GM21526 (cell line): ENCODE measurements around the gene TSSK2.
"Not testable (repeated sequence)": the region's sequence is repeated elsewhere in the genome, so short reads cannot be mapped to it uniquely, and the experiment has no call there.

Experiments
- ATAC-seq: cut with Tn5 transposase; IDR thresholded peaks from one replicate; pipeline ENCODE4 v1.9.1; 2021; ENCODE audit warnings: moderate library complexity; ENCODE audit not compliant: unreplicated experiment, low FRiP score

Gene TSSK2

DNA sequence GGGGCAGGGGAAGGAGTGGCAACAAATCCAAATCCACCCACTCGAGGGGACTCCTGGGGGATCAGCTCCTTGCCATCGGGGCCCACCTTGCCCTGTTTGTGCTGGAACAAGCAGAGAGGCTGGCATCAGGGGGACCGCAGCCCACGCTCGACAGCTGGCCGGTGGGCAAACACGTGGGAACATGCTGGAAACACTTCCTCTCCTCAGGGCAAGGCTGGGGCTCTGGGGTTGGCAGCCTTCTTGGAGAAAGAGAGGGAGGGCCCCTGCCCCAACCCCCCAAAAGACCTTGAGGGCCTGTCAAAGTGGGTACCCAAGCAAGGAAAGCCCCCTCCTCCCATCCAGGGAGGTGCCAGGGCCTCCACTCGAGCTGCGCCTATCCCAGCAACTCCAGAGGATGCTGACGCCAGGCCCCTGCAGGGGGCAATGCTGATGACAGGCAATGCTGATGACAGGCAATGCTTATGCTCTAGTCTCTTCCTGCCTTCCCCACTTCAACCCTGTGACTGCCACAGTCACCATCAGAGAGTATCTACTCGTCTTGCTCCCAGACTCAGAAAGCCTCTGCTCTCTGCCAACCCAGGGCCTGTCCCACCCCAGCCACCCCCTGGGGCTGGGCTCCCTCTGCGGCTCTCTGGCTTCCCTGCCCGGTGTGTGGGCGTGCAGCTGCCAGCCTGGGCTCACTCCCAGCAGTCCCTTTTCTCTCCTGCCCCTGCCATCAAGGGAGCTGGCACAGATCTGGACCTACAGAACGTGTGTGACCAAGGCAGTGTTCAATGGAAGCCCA lies 7.3 kb downstream of the TSSK2 start:
- ATAC-seq = no peak

DNA sequence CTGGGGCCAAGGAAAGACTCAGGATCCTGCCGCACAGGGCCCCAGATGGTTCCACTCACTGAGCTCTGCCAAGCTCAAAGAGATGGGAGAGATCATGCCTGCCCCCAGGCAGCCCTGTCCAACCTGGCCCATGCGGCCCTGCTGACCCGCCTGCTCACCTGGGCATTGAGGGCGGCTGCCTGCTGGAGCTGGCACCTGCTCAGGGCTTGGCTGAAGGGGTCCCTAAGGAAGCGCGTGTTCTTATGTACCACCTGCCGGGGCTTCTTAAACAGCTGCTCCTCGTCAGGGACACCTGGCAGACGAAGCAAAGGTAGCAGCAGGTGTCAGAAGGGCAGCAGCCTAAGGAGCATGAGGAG lies 7.9 kb downstream of the TSSK2 start:
- ATAC-seq = no peak

DNA sequence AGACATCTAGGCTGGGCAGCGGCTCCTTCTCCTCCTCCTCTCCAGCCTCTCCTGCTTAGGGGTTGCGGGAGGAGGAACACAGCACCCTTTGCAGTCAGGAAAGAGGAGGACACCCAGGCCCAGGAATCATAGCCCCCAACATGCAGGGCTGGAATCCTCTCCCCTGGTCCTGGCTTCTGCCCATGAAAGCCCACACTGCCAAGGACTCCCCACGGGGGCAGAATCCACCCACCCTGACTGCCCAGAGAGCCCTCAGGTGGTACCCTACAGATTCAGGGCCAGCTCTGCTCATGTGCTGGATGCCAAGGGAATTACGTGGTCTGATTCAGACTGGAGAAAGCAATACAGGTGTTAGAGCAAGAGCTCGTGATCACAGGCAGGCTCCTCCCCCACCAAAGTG lies 8.9 kb downstream of the TSSK2 start:
- ATAC-seq = no peak

DNA sequence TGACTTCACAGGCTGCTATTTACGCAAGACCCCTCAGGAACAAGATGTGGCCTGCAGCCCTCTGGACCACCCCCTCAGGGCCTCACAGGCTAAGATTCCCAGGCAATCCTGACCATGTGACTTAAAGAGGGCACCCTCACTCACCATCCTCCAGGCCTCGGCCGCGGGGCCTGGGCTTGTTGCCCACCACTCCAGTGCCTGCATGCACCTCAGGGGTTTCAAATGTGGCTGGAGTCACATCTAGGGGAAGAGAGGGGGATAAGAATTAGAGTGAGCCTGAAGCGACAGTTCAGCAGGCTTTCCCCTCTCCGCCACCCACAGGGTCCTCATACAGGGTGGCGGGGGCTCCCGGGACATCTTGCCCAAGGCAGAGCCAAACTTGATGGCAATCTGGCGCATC lies 11.3 kb downstream of the TSSK2 start:
- no peak for ATAC-seq

DNA sequence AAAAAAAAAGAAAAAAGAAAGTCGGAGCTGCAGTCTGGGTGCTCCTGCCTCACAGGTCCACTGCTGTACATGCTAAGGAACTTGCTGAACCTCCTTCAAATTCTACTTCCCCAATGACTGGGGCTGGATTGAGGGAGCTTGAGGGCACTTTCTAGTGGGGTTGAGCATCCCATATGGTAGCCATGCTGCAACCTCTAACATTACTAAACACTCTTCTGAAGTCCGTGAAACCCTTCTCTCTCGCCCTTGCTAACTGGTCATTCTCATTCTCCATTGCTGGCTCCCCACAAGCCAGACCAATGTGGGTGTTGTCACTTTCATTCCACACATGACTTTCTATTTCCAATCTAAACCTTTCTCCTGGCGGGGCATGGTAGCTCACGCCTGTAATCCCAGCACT lies 12.1 kb downstream of the TSSK2 start:
- no peak for ATAC-seq

DNA sequence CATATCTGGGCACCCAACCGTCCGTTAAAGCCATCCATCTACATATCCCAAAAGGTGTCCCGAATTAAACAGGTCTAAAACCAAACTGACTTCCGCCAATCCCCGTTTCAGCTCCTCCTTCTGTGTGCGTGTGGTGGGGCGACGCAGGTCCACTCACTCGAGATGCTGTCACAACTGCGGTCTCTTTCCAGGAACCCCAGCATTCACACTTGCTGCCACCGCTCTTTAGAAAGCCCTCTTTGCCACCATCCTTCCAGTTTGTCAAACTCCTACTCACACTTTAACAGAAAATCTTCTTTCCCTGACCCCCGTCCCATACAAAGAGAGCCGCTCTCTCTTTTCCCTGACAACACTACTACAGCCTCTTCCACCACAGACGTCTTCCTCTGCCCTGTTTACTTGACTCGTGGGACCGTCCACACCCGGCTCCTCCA lies 12.9 kb downstream of the TSSK2 start:
- no peak for ATAC-seq

DNA sequence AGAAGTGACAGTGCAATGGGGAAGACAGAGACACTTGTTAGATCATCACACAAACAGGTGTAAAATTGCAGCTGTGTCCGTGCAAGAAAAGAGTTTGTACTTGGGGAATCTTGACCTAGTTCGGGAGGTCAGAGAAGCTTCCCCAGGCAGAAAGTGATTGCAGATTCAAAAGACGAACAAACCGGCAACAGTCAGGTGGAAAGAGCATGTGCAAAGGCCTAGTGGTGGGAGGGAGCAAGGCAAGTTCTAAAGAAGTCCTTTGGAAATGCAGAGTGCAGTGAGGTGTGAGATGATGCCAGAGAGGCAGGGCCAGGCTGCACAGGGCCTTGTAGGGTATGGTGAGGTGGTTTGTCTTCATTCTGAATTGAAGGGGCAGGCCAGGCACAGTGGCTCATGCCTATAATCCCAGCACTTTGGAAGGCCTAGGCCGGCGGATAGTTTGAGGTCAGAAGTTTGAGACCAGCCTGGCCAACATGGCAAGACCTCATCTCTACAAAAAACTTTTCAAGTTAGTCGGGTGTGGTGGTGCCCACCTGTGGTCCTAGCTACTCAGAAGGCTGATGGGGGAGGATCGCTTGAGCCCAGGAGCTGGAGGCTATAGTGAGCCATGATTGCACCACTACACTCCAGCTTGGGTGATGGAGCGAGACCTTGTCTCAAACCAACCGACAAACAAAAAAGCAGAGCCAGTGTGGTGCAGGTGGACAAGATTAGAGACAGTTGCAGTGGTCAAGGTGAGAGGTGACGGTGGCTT lies 15.3 kb downstream of the TSSK2 start:
- no peak for ATAC-seq

DNA sequence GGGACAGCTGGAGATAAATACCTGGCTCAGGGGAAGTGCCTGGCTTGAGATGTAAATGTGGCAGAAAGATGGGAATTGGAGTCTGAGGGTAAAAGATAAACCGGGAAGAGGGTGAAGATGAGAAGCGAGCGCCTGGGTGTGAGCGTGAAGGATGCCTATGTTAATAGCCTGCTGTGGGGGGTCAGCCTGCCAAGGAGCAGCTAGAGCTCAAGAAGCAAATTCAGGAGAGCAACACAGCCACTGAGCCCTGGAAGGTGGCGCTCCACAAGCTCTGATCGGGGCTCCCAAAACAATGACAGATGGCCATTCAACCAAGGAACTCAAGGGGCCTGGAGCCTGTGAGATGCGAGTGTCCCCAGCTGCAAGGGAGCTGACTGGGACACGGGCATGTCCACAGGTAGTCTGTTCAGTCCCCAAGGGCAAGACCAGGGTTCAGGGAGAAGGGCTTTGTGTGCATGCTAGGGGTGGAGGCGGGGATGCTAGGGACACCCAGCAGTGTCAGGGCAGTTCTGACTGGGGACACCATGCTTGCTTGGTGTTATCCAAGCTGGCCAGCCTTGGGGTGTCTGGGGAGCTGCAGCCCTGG lies 16.2 kb downstream of the TSSK2 start:
- ATAC-seq = no peak

DNA sequence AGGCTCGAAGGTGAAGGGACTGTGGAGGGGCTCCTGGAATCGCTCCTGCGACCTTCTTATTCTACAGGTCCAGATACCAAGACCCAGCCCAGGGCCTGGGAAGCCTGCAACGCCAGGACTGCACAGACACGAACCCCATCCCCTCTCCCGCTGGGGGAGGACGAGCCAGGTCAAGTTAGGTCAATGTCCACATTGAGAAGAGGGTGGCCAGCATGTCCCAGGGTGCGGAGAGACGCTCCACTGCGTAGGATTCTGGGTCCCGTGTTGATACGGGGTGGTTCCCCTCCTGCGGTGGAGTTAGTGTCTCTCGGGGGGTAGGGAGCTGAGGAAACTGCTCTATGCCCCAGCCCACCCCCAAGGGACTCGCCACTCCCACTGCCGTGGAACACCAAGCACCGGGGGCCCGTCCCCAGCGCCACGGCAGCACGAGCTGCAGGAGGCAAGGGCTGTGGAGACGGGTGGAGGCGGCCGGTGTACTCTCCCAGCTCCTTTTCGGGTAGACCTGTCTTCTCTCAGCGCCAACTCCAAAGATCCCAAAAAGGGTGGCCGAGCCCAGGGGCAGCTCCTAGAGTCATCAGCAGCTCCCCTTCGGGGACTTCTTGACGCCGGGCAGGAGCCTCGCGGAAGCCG lies 17.4 kb downstream of the TSSK2 start:
- no peak for ATAC-seq

DNA sequence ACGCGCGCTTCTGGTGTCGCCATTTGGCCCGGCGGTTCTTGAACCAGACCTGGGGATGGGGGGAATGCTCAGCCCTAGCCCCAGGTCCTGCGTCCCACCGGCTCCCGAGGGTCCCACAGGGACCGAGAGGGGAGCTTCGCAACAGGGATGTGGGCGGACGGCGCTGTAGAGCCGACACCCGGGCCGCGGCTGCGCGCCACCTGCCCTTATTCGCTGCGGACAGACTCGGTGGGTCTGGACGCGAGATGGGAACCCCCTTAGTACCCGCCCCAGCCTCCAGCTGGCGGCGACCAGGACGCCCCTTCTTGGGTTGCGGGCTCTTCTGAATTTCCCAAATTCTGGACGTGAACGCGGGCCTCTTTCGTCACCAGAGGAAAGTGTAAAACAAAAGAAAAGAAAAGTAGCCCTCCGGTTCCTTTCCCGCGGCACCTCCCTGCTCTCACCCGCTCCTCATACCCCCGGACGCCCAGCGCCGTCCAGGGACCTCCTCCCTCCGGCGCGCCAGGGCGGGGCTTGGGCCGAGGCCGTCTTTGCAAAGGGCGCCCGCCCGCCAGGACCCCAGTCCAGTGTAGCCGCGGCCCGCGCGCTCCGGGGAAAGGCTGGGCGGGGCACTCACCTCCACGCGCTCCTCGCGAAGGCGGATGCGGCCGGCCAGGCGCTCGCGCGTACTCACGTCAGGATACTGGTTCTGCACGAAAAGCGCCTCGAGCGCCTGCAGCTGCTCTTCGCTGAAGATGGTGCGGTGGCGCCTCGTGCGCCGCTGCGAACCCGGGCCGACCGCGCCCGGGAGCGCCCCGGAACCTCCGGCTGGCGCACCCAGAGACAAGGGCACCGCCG lies 18.2 kb downstream of the TSSK2 start:
- no peak for ATAC-seq

DNA sequence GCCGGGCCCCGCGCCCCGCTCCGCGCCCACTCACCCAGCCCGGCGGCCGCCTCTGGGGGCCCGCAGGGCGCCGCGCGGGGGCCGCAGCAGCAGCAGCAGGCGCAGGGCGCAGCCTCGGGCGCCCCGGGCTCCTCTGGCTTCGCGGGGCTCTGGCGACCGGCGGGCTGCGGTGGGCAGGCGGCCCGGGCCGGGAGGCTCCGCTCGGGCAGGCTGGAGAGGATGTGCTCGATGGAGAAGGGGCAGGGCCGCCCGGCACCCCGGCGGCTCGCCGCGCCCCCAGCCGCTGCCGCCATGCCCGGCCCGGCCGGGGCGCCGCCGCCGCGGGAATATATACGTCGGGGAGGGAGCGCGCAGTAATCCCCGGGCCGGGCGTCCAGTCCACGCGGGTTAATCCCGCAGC lies 18.9 kb downstream of the TSSK2 start, which contains the start of gene GSC2:
GSC2 (minus strand) TSS at position 302 of the 400 bp plus-strand sequence; CDS start at position 293, 9 bp downstream.
- no peak for ATAC-seq

DNA sequence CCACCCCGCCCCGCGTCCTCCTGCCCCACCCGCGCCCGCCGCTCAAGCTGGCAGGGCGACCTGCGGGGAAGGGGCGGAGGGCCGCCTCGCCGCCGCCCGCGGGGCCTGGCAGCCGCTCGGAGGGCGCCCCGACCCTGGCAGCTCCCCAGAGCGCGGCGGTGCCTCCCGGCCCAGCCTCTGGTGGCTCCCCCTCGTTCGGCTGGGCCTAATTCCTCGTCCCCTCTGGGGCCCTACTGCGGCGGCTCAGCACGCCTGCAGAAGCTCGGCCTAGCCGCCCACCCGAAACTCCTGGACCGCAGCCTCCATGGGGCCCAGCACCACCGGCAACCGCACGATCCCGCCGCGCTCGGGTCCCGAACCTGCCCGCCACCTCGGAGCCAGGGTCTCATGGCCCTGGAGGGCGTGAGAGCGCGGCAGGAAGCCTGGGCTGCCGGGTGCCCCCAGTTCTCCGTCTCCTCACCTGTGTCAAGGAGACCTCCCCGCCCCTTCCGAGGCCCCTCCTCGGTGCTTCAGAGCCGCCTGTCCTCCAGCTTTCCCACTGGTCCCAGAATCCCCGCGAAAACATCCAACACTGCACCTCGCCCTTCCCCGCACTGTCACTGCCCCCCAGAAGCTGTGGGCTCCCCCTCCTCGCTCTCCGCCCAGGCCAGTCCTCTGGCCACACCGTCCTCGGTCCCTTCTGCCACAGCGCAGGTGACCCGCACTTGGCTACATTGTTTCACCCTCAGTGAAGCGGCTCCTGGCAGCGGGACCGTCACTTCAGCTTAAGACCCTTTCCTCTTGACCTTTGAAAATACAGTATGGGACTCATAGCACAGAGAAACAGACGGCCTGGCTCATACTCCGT lies 19.6 kb downstream of the TSSK2 start:
- no peak for ATAC-seq

DNA sequence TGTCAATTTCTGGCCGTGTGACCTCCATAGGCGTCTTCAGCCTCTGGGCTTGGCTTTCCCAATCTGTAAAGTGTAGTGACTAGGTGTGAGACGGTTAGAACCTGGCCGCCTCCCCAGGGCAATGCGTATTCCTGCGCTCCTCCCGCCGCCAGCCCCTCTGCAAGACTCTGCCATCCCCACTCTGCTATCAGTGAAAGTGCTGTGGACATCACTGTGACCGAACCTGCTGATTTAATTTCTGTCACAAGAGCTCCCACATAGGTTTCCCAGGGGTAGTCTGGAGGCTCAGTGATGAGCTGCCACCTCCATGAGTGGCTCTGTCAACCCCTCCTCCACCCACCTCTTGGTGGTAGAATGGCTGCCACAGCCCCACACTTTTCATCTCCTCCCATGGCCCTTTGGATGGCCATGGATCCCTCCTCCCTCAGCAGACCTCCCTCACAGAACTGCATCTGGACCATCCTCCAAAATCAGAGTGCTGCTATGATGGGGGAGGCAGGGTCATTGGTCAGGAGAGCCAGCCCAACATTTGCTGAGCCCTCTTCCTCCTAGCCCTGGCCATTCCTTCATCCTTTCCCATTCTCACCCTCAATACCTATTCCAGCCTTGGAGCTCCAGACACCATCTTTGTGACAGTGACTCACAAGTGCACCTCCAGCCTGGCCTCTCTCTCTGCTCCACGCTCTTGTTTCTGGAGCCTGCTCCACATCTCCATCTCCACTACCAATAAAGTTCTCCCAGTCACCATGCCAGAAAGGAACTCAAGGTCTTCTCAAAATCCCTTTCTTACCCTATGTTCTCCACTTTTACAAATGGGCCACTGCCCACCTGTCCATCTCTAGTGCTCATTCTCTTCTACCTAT lies 20.5 kb downstream of the TSSK2 start:
- no peak for ATAC-seq

DNA sequence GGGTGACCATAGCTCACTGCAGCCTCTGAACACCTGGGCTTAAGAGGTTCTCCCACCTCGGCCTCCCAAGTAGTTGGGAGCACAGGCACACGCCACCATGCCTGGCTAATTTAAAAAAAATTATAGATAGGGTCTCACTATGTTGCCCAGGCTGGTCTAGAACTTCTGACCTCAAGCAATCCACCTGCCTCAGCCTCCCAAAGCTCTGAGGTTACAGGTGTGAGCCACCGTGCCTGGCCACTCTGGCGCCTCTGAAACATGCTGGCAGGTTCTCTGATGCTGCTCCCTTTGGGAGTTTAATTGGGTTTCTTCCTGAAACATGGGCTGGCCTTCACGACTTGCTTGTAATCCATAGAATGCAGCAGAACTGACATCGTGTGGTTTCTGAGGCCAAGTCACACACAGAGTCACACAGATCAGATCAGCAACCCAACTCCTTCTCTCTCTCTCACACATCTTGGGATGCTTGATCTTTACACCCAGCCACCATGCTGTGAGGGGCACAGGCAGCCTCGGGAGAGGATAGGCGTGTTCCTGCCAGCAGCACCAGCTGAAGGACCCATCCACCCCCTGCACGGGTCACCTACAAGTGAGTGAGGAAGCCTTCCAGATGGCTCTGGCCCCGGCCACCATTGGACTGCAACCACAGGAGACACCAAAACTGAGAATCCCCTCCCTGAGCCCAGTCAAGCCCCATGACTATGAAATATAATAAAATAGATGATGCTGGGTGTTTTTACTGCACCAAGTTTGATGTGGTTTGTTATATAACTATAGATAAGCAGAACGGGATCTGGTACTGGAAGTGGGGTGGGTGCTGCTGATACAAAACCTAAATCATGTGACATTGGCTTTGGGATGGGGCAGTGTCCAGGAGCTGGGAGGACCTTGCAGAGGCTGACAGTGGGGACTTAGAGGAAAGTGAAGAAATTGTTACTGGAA lies 22.1 kb downstream of the TSSK2 start:
- ATAC-seq = no peak

DNA sequence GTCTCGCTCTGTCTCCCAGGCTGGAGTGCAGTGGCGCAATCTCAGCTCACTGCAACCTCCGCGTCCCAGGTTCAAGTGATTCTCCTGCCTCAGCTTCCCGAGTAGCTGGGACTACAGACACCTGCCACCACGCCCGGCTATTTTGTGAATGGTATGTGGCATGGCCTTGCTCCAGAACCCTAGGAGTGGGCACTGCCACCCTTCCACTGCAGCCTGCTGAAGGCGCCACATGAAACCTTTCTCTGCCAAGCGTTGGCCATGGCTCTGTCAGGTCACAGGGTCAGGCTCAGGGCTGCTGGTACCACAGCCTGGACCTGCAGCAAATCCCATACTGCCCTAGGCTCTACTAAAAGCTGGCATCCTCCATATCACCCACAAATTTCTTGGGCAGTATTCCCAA lies 25.0 kb downstream of the TSSK2 start:
- not testable (repeated sequence) for ATAC-seq

DNA sequence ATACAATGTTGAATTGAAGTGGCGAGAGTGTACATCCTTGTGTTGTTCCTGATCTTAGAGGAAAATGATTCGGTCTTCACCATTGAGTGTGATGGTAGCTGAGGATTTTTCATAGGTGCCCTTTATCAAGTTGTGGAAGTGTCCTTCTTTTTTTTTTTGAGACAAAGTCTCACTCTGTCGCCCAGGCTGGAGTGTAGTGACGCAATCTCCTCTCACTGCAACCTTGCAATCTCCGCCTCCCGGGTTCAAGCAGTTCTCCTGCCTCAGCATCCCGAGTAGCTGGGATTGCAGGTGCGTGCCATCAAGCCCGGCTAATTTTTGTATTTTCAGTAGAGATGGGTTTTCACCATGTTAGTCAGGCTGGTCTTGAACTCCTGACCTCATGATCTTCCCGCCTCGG lies 27.5 kb downstream of the TSSK2 start:
- ATAC-seq = not testable (repeated sequence)

DNA sequence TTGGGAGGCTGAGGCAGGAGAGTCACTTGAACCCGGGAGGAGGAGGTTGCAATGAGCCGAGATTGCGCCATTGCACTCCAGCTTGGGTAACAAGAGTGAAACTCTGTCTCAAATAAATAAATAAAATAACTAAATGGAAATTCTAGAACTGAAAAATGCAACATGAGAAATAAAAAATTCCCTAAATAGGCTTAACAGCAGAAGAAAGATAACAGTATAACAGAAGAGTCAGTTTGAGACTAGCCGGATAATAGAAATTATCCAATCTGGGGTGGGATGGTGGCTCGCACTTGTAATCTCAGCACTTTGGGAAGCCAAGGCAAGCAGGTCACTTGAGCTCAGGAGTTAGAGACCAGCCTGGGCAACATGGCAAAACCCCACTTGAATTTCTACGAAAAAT lies 33.3 kb downstream of the TSSK2 start:
- ATAC-seq = no peak
